GM18868 (cell line): Measurements from ENCODE around the gene SLC26A3.
"Not testable (repeated sequence)": the region's sequence is repeated elsewhere in the genome, so short reads cannot be mapped to it uniquely, and the experiment has no call there.

Experiments used
- ATAC-seq: cut with Tn5 transposase; IDR thresholded peaks from one replicate; pipeline ENCODE4 v1.9.1; 2021; ENCODE audit warnings: mild to moderate bottlenecking, moderate library complexity; ENCODE audit not compliant: unreplicated experiment

Gene SLC26A3

DNA sequence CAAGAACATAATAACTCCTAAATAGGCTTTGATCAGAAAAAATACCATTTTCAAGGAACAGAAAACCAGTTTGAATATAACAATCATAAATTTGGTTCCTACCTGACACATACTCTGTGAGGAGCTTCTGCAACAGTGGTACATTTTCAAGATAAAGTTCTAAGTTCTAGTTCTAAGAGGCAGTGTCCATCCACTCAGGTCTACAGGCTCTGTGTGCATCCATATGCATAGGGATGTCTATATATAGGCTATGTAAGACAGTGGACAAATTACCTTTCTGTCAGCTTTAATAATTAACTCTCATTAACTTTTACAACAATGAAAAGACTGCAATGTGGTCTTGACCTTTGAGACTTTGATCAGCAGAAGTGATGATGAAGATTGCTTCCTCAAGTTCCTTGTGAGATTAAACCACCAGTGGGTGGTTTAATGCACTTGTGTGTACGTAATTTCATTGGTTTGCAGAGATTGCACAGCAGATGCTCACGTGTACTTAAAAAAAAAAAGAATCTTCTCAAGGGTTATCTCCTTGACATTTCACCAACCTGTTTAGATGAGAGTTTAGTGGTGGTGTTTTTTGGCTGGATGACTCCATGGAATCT lies at the start of gene SLC26A3:
Gene SLC26A3, minus strand, starts transcription at position 215 of the 602 bp plus-strand sequence. CDS start 8,714 bp downstream, outside the sequence.
- no peak for ATAC-seq

DNA sequence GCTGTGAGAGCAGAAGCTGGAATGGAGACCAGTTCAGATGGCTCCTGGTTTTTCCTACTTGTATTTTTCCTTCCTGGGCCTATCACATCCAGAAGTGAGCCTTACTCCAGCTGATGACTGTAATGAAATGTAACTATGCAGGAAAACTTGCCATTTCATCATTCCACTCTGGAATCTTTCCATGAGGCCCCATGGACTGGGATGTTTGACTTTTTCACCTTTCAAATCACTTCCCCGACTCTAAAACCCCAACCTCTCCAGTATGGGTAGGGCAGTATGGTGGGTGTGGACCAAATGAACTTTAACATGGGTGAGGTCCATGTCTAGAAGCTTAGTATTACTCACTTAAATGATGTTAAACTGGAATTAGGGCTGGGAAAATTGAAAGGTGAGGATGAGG lies 47.6 kb upstream of the SLC26A3 start:
- no peak for ATAC-seq

DNA sequence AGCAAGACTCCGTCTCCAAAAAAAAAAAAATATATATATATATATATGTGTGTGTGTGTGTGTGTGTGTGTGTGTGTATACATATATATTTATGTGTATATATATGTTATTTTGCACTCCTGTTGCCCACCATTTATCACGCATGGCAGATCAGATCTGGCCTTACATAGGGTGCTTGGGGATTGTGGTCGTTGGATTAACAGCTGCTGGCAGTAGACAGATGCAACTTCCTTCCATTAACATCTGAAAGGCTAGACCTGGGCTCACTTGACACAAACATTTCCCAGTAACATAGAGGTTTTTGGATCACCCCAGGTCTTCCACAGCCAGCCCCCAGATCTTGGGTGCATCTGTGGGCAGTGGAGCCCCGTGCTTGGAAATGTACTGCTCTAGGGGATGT lies 47.2 kb upstream of the SLC26A3 start:
- ATAC-seq, result no peak

DNA sequence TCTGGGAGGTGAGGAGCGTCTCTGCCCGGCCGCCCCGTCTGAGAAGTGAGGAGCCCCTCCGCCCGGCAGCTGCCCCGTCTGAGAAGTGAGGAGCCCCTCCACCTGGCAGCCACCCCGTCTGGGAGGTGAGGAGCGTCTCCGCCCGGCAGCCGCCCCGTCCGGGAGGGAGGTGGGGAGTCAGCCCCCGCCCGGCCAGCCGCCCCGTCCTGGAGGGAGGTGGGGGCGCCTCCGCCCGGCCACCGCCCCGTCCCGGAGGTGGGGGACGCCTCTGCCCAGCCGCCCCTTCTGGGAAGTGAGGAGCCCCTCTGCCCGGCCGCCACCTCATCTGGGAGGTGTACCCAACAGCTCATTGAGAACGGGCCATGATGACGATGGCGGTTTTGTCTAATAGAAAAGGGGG lies 45.2 kb upstream of the SLC26A3 start:
- not testable (repeated sequence) for ATAC-seq

DNA sequence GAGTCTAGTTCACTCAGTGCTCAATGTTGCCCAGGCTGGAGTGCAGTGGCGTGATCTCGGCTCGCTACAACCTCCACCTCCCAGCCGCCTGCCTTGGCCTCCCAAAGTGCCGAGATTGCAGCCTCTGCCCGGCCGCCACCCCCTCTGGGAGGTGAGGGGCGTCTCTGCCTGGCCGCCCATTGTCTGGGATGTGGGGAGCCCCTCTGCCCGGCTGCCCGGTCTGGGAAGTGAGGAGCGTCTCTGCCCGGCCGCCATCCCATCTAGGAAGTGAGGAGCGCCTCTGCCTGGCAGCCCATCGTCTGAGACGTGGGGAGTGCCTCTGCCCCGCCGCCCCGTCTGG lies 44.8 kb upstream of the SLC26A3 start:
- not testable (repeated sequence) for ATAC-seq

DNA sequence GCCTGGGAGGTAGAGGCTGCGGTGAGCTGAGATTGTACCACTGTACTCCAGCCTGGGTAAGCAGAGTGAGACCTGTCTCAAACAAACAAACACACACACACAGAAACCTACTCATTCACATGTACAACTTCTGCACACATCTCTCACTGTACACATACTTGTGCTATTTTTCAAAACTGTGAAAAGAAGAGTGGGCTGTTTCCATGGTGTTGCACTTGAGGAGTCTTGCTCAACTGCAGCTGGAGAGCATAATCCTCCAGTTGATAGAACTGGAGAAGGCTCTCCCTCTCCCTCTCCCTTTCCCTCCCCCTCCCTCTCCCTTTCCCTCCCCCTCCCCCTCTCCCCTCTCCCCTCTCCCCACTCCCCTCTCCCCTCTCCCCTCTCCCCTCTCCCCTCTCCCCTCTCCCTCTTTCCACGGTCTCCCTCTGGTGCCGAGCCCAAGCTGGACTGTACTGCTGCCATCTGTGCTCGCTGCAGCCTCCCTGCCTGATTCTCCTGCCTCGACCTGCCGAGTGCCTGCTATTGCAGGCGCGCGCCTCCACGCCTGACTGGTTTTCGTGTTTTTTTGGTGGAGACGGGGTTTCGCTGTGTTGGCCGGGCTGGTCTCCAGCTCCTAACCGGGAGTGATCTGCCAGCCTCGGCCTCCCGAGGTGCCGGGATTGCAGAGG lies 44.3 kb upstream of the SLC26A3 start:
- no peak for ATAC-seq

DNA sequence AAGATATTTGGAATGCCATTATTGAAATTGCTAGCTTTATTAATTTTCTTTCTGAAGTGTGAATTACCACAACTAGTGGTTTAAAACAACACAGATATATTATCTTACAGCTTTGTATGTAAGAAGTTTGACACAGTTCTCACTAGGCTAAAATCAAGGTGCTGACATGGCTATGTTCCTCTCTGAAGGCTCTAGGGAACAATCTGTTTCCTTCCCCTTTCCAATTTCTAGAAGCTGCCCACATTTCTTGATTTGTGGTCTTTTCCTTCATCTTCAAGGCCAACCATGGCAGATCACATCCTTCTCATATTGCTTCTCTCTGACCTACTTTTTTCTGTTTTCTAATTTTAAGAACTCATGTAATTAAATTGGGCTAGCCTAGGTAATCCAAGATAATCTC lies 43.3 kb upstream of the SLC26A3 start:
- no peak for ATAC-seq

DNA sequence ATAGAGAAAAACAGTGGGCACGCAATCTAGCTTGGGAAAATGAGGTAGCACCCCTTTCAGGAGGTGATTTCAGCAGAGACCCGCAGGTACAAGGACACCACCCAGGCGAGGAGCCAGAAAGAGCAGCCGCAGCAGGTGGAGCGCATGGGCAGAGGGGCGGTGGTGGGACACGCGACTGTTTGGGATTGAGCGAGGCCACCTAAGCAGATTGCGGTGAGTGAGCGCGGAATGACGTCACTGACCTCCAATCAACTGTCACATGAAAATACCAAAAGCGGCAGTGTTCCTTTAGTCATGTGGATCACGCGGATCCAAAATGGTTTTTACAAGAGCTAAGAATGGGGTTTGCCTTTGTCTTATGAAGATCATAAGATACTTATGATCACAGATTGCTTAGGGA lies 40.2 kb upstream of the SLC26A3 start:
- ATAC-seq, result no peak

DNA sequence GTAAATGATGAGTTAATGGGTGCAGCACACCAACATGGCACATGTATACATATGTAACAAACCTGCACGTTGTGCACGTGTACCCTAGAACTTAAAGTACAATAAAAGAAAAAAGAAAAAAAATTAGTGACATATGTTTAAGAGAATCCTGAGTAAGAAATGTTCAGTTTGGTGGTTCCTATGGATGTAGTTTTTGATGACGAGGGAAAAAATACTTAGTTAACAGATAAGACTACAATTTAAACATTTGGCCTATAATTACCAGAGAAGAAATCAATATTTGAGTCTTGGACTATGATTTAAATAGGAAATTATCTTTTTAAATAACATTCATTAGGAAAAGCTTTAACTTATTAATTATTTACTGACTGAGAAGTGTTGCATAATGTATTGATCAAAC lies 39.2 kb upstream of the SLC26A3 start:
- no peak for ATAC-seq

DNA sequence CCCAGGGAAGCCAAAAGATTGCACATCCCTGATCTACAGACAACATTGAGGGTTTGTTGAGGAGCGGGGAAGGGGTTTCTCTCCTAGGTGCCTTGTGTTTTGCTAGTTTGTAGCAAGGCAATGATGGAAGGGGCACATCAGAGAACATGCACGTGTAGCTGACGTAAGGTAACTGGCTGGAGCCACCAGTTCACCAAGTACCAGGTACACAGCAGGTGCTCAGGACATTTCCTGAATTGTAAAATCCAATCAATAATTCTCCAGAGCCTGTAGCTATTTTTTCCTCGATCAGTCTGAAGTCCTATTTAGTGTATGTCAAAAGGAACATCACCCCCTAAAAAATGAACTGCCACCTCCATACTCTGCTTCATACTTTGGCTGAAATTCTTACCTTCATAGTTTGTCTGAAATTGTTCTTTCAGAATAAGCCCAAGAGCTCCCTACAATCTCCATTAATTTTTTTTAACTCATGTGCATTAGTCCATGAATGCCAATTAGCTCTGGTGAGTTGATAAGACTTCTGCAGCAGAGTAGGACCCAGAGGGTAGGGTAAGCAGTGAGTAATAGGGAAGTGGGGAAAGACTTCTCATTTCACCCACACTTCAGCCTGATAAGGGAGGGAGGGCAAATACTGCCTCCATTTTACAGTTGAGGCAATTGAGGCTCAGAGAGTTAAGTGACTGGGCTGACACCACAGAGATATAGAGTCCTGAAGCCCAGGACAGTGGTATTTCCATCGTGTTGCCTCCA lies 36.0 kb upstream of the SLC26A3 start:
- no peak for ATAC-seq

DNA sequence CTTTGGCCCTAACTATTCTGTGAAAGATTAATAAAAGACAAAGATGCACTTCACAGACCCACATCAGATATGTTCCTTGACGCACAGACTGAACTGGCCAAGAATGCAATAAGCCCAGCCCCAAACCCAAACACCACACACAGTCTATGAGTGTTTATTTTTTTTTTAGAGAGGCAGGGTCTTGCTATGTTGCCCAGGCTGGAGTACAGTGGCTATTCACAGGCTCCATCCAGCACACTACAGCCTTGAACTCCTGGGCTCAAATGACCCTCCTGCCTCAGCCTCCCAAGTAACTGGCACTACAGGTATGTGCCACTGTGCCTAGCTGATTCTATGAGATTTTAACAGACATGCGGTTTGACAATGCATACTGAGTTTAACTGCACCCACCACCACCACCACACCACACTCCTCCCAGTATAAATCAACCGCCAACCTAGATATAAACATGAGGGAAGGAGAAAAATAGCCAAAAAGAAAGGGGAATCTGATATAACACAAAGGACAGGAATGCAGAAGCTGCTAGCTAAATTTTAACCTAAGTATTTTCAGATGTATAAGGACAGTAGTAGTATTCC lies 35.1 kb upstream of the SLC26A3 start:
- no peak for ATAC-seq

DNA sequence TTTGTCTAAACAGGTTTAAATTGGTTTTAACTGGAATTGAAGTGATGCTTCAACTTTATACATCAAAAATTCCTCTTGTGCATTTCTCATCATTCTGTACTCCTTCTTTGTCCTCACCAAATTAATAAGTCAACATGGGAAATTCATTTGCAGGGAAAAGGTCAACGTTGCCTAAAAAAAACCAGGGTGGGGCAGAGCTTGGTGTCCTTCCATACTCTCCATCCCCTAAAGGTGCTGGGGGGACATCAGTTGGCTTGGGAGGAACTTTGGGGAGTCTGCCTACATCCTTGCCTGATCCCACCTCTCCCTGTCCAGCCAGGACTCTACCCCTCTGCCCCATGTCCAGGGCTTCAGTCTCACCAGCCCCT lies 34.1 kb upstream of the SLC26A3 start:
- ATAC-seq, result no peak

DNA sequence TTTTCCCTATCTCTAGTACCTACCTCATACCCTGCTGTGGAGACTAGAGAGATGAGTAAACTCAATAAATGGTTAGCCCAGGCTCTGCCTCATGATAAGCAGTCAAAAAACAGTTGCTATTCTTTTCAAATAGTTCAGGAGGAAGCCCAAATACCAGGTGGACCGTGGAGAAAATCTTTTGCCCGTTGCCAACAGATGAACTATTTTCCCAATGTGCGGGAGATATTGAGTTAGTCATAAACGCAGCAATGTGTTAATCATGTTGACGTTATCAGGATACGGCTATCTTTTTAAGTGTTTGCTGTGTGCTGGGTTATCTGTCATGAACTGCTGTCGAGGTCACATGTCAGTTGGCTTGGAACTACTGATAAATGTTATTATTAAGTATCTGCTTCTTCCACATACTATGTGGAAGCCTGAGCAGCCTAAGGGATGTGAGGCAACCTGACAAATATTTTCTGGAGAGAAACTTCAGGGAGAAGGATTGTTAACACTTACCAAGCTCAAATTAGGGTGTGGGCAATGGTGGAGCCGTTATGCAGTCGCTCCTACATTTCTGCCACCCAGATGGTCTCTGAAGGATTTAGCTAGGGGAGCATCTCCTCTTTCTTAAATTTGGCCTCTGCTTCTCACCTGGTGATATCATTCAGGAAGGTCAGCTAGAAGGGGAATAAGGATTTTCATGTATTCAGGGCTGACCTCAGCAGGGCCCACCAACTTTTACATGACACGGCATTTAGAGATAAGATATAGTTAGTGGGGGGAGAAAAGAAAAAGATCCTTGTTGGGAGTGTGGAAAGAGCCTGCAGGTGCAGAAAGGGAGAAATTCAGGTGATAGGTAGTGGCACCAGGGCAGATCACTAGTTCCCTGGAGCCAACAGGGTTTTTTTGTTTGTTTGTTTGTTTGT lies 33.5 kb upstream of the SLC26A3 start:
- ATAC-seq, result no peak

DNA sequence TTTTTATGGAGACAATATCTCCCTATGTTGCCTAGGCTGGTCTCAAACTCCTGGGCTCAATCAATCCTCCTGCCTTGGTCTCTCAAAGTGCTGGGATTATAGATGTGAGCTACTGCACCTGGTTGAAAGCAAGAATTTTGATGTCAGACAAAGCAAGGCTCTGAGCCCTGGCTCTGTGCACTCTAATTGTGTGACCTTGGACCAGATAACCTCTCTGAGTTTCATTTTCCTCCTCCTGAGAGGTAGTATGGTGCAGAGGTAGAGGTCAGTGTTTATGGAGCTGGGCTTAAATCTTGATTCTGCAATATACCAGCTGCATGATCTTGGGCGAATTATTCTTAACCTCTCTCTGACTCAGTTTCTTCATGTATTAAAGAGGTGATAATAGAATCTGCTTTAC lies 31.4 kb upstream of the SLC26A3 start:
- no peak for ATAC-seq

DNA sequence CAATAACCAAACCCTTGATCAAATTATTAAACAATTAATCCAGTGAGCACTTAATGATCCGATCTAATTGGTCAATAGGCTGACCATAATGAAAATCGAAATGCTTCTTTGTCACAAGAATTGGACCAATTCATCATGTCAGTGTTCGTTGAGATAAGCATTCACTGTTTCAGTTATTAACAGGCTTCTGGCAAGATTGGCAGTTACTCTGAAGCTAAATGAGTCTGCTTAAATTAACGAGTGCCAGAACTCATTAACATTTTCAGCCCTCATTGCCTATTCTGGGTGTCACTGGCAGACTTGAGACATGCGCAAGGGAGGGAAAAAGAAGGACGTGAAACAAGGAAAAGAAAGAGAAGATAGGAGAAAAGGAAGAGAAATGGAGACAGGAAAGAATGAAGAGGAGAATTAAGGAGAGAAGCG lies 30.7 kb upstream of the SLC26A3 start:
- no peak for ATAC-seq

DNA sequence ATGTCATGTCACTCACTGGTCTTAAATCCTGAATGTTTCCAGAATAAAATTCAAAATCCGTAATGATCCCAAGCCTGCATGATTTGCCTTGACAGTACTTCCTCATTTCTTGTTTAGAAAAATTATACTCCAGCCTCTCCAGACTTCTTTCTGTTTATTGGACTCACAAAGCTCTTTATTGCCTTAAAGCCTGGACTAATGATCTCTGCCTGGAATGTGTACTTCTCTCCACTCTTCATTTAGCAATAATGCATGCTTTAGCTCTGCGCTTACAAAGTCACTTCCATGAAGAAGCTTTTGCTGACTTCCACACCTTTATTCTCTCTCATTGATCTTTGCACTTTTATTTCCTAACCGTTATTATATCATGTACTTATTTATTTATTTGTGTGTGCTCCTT lies 27.4 kb upstream of the SLC26A3 start:
- no peak for ATAC-seq

DNA sequence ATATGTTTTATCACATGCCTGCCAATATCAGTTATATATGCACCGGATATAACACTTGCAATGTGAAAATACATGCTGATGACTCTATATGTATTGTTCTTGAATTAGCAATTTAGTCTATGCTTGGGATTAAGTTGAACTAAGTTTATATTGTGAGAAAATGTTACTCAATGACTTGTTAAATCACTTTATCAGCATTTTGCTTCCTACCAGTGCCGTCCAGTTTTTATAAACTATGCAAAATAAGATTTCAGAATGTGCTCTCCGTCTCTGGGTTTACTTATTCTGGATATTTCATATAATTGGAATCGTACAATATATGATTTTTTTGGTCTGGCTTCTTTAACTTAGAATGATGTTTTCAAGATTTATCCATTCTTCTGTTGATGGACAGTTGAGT lies 25.5 kb upstream of the SLC26A3 start:
- ATAC-seq, result no peak

DNA sequence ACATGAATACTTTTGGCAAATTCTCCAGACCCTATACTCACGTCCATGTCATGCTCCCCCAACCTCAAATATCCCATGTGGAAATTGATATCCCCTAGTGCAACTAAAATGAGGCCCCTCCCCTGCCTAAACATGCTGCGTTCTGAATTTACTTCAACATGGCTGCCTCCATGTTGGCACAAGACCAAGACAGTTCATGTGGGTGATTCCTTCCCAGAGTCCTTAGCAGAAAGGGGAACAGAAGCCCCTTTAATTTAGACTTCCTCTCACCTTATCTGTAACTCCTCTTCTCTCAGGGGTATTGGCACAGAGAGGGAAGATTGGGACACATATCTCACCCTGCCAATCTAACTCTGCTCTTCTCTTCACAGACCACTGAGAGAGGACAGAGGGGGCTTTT lies 24.5 kb upstream of the SLC26A3 start:
- ATAC-seq, result no peak

DNA sequence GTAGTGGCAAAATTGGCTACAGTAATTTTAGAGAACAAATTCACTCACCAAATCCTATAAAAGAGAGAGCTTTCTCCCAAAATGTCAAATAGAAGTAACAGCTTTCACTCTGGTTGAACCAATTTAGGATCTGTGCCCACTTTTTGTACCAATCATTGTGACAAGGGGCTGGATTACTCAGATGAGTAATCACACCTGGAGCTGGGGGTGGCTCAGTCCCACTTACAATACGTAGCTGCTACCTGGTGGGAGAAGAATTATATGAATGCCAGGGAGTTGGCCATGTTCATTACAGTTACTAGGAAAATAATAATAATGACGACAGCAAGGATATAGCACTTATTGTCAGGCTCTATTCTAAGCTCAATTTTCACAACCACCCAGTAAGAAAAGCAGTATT lies 23.4 kb upstream of the SLC26A3 start:
- ATAC-seq, result no peak

DNA sequence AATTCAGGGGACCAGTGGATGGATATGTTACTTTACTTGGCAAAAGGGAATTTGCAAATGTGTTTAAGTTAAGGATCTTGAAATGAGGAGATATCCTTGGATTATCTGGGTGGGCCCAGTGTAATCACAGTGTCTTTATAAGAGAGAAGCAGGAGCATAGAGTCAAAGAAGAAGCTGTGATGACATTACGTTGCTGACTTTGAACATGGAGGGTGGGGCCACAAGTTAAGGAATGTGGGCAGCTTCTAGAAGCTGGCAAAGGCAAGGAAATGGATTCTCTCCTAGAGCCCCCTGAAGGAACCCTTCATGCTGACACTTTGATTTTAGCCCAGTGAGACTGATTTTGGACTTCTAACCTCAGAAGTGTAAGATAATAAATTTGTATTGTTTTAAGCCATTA lies 21.8 kb upstream of the SLC26A3 start:
- ATAC-seq, result no peak

DNA sequence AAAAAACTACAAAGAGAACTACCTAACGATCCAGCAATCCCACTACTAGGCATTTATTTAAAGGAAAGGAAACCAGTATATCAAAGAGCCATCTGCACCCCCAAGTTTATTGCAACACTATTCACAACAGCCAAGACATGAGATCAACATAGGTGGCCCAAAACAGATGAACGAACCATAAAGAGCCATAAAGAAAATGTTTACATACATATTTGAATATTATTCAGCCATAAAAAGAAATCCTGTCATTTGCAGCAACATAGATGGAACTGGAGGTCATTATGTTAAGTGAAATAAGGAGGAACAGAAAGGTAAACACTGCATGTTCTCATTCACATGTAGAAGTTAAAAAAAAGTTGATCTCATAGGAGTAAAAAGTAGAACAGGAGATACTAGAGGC lies 15.6 kb upstream of the SLC26A3 start:
- ATAC-seq, result no peak
